HG03135 (cell line): ENCODE data around the gene SUN5.
"Not testable (repeated sequence)": the region's sequence is repeated elsewhere in the genome, so short reads cannot be mapped to it uniquely, and the experiment has no call there.

ENCODE experiments used
- ATAC-seq: cut with Tn5 transposase; IDR thresholded peaks from one replicate; pipeline ENCODE4 v1.9.1; 2021; ENCODE audit warnings: mild to moderate bottlenecking, moderate library complexity; ENCODE audit not compliant: unreplicated experiment

The SUN5 gene

DNA sequence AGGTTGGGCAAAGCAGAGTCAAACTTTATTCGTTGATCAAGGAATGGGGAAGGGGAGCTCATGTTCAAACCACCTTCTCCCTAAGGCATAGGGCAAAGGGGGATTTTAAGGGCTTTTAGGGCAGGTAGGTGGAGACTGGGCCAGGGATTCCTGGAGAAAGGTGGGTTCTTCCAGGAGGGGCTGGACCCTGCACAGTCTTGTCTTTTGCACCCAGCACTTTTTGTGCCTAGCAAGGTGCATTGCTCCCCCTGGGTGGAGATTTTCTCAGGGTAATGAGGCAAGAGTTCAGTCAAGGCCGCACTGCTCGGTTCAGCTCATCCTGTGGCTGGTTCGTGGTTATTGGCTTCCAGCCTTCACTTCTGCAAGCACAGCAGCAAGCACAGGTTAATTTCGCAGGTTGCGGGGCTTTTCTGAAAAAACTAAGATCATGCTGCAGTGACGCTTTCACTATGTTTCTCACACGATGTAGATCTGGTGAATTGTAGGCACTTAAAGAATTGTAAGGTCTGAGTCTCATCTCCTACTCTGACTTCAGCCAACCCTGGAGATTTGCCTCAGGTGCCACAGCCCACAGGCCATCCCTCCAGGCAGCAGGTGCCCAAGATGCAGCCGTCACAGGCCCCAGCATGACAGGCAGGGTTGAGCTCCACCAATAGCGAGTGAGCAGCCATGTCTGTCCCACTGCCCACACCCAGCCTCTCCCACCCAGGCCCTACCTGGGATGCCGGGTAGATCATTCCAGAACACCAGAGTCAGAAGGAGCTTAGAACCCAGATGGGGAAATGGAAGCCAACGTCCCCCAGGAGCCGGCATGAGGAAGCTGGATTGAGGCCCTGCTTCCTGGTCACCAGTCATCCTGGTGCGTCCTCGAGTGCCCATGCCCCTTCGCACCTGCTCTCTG is 37.1 kb downstream of the SUN5 start:
- no peak for ATAC-seq

GRCh38 chr20:32966382-32966781 is 37.9 kb downstream of the SUN5 start:
- ATAC-seq = no peak

DNA sequence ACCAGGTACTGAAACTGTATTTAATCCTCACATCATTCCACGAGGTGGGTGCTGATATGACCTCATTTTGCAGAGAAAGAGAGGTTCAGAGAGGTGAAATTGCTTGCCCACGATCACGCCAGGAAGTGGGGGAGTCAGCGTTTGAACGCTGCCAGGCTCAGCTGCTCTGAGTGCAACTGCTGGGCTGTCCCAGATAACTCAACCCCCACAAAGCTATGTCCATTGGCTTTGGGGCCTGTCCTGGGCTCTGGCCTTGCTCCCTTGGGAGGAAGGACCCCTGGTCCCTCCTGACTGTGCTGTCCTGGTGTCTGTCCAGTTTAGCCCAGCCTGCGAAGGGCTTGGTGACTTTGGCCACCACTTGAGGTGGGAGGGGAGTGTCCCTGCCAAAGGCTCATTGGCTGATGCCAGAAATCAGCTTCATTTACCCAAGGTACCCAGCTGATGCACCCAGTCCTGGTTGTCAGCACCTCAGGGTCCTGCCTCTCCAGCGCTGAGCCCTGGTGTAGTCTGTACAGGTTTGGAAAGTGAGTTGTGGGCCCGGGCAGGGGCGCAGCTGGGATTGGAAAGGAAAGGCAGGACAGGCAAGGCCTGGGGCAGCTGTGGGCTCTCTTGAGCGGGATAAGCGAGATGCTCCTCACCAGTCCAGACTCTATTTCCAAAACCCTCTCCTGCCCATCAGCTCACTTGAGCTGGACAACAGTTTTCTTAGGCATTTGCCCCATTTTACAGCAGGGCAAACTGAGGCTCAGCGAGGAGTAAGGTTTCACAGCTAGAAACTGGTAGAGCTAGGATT is 38.5 kb downstream of the SUN5 start:
- no peak for ATAC-seq

GRCh38 chr20:32965115-32965514 is 39.1 kb downstream of the SUN5 start:
- ATAC-seq = no peak

GRCh38 chr20:32964575-32964974 is 39.7 kb downstream of the SUN5 start:
- ATAC-seq = no peak

GRCh38 chr20:32963176-32963575 is 41.1 kb downstream of the SUN5 start:
- ATAC-seq = no peak

DNA sequence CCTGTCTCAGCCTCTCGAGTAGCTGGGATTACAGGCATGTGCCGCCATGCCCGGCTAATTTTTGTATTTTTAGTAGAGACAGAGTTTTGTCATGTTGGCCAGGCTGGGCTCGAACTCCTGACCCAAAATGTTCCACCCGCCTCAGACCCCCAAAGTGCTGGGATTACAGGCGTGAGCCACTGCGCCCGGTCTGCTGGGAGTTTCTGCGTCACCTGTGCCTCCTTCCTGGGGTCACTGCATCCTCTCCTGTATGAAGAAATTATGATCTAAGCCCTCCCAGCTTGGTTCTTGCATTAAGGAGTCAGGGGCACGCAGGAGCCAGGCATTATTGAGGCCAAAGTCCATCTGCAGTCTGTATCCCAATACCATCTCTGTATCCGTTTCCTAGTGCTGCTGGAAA is 41.6 kb downstream of the SUN5 start:
- not testable (repeated sequence) for ATAC-seq

DNA sequence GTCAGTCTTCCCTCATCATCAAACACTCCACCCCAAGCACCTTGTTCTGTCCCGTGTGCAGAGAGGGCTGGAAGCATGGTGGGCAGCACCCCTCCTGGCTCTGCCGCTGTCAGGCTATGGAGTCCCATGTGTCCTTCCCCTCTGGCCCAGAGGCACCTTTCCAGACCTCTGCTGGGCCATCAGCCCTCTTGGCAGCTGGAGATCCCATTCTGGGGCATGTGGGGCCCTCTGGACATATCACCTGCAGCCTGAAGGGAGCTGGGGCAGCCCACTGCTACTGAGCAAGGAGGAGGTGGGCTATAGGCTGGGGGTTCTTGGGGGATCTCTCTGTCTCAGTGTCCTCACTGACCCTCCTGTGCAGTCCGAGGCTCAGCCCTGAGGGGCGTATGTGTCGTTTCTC is 42.2 kb downstream of the SUN5 start:
- no peak for ATAC-seq

DNA sequence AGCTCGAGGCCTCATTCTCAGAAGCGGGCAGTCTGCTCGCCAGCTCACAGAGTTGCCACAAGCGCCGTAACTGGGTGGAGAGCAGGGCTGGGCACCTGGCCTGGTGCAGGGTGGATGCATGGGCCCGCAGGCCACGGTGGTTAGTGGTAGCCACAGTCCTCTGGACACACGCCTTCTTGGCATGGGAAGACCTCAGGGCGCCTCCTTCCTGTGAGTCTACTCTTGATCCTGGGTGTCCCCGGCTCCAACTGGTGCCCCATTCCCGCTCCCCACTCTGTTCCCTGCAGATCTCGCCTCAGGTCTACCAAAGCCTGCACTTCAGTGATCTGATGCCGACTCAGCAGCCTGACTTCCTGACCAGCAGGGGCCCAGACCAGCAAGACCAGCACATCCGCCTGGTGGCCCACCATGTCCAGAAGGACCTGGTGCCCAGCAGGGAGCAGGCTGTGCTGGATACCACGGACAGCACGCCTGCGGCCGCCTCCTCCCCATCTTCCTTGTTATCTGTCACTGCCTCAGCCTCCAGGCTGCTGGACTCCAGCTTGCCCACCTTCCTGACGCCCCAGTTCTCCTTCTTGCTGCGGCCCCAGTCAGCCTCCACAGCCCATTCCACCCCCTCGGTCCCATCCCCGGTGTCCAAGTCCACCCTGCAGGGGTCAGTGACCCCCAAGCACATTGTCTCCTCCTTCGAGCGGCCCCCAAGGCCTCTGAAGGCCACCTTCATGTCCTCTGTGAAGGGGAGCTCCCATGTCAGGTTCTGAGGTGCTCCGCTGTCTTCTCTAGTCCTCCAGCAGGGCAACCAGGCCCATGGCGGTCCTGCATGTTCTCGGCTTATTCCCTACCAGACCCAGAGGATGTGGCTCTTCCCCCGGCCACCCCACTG is 43.1 kb downstream of the SUN5 start:
- ATAC-seq = no peak

DNA sequence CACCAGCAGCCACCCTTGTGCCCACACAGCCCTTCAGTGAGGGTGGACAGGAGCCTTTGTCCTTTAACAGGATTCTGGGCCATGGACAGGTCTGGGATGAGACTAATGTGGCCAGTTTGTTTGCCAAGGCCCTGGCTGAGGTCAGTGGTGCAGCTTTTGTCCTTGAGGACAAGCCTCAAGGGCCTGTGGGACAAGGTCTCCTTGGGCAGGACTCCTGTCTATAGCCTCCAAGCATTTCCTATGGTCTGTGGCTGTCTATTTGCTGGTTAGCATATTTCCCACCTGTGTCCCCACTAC is 44.1 kb downstream of the SUN5 start:
- no peak for ATAC-seq

- no peak for ATAC-seq
These were observed 44.6 kb downstream of the SUN5 start for GRCh38 chr20:32959351-32960221.

GRCh38 chr20:32958574-32958973 is 45.7 kb downstream of the SUN5 start:
- ATAC-seq = no peak

GRCh38 chr20:32957459-32957858 is 46.8 kb downstream of the SUN5 start:
- no peak for ATAC-seq

GRCh38 chr20:32950539-32950938 is 53.7 kb downstream of the SUN5 start:
- not testable (repeated sequence) for ATAC-seq

- ATAC-seq = no peak
These were observed 57.6 kb downstream of the SUN5 start for GRCh38 chr20:32946629-32947028.

DNA sequence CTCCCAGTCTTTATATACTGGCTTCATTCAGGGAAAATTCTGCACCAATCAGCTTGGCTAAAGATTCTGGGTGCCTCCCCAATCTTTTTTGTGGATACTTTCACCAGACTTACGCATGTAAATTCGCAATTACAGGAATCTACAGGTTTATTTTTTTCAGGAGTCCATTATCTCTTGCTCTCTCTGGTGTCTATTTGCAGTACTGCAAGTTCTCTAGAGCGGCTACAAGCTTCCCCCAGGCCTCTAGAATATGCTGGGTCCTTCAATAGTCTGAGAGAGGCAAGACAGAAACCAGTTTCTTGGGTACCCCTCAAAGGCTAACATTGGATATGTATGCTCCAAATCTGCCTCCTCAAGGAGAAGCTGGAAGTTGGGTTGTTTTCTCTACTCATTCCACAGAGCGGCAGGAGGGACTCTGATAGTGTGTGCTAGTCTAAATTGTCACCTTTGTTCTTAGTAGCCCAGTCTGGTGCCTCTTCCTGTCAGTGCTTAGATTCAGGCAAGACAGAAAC is 58.5 kb downstream of the SUN5 start:
- ATAC-seq = no peak

- no peak for ATAC-seq
These were observed 60.7 kb downstream of the SUN5 start for GRCh38 chr20:32943490-32944052.

DNA sequence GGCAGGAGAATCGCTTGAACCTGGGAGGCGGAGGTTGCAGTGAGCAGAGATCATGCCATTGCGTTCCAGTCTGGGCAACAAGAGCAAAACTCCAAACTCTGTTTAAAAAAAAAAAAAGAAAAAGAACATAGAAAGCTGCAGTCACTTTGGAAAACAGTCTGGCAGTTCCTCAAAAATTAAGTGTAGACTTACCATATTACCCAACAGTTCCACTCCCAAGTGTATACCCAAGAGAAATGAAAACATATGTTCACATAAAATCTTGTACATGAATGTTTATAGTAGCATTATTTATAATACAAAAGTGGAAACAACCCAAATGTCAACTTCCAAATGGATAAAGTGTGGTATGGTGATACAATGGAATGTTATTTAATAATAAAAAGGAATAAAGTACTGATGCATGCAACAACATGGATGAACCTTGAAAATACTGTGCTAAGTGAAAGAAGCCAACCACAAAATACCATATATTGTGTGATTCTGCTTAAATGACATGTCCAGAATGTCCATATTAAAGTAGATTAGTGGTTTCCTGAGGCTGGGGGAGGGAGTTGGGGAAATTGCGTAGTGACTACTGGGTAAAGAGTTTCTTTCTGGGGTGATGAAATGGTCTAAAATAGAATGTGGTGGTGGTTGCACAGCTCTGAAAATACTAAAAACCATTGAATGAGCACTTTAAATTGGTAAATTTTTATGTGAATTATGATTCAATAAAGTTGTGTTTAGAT is 62.9 kb downstream of the SUN5 start:
- ATAC-seq = no peak

GRCh38 chr20:32934580-32934979 is 69.7 kb downstream of the SUN5 start:
- no peak for ATAC-seq
